ENCODE results near the gene PALB2. TPM values are rescaled to one million over a fixed set of nuclear protein-coding genes. Genes with fewer than 3 reads are reported as not detected.

PALB2 gene
- total RNA-seq, 1 donor from 2014 or later: 21.0 TPM

GRCh38 chr16:23578101-23578830 is 62.8 kb downstream of the PALB2 start:
- DNase-seq (ENCODE audit: low spot score, unreplicated experiment): no peak
- Mint-ChIP-seq H3K27ac (no peak overlapping the region), H3K36me3 (ENCODE audit: insufficient read depth) (peaks cover 8% of the 10 kb centered on the region), H3K4me1 (ENCODE audit: low read depth) (no peaks in the 10 kb centered on the region), H3K27me3 (no peaks in the 10 kb centered on the region), H3K9me3 (ENCODE audit: low read depth) (no peaks in the 10 kb centered on the region), H3K4me3 (ENCODE audit: low read depth) (no peak overlapping the region)
- TF ChIP-seq CTCF (IDR thresholded peaks at IDR 0.05; ENCODE audit: unreplicated experiment): no peak

GRCh38 chr16:23577493-23577892 is 63.6 kb downstream of the PALB2 start:
- Mint-ChIP-seq H3K9me3 (ENCODE audit: low read depth) (no peaks in the 10 kb centered on the region), H3K27ac (peak overlapping the region; percentile 33), H3K4me3 (ENCODE audit: low read depth) (no peak overlapping the region), H3K4me1 (ENCODE audit: low read depth) (no peaks in the 10 kb centered on the region), H3K36me3 (ENCODE audit: insufficient read depth) (peaks cover 9% of the 10 kb centered on the region), H3K27me3 (no peaks in the 10 kb centered on the region)
- DNase-seq (ENCODE audit: low spot score, unreplicated experiment): no peak
- TF ChIP-seq CTCF (IDR thresholded peaks at IDR 0.05; ENCODE audit: unreplicated experiment): no peak

- Mint-ChIP-seq H3K4me1 (ENCODE audit: low read depth) (no peaks in the 10 kb centered on the region), H3K36me3 (ENCODE audit: insufficient read depth) (peaks cover 17% of the 10 kb centered on the region), H3K9me3 (ENCODE audit: low read depth) (no peaks in the 10 kb centered on the region), H3K27ac (no peak overlapping the region), H3K4me3 (ENCODE audit: low read depth) (no peak overlapping the region), H3K27me3 (no peaks in the 10 kb centered on the region)
- no peak for TF ChIP-seq CTCF (IDR thresholded peaks at IDR 0.05; ENCODE audit: unreplicated experiment)
- DNase-seq (ENCODE audit: low spot score, unreplicated experiment): no peak
Measured at GRCh38 chr16:23575834-23576233, 65.3 kb downstream of the PALB2 start.

GRCh38 chr16:23573817-23574216 is 67.3 kb downstream of the PALB2 start:
- Mint-ChIP-seq H3K27ac (no peak overlapping the region), H3K9me3 (ENCODE audit: low read depth) (no peaks in the 10 kb centered on the region), H3K36me3 (ENCODE audit: insufficient read depth) (peaks cover 17% of the 10 kb centered on the region), H3K4me3 (ENCODE audit: low read depth) (no peak overlapping the region), H3K27me3 (no peaks in the 10 kb centered on the region), H3K4me1 (ENCODE audit: low read depth) (no peaks in the 10 kb centered on the region)
- no peak for TF ChIP-seq CTCF (IDR thresholded peaks at IDR 0.05; ENCODE audit: unreplicated experiment)
- DNase-seq (ENCODE audit: low spot score, unreplicated experiment): no peak

- Mint-ChIP-seq H3K4me3 (ENCODE audit: low read depth) (no peak overlapping the region), H3K27ac (no peak overlapping the region), H3K9me3 (ENCODE audit: low read depth) (no peaks in the 10 kb centered on the region), H3K27me3 (no peaks in the 10 kb centered on the region), H3K36me3 (ENCODE audit: insufficient read depth) (peaks cover 18% of the 10 kb centered on the region), H3K4me1 (ENCODE audit: low read depth) (no peaks in the 10 kb centered on the region)
- no peak for DNase-seq (ENCODE audit: low spot score, unreplicated experiment)
- TF ChIP-seq CTCF (IDR thresholded peaks at IDR 0.05; ENCODE audit: unreplicated experiment): no peak
Measured at GRCh38 chr16:23572394-23572793, 68.7 kb downstream of the PALB2 start.

All from progenitor cell of endocrine pancreas (in vitro differentiated cells).